Measurements from ENCODE around the gene FBF1. TPM values are rescaled to one million over a fixed set of nuclear protein-coding genes. Genes with fewer than 3 reads are reported as not detected.

The FBF1 gene
- total RNA-seq, 4 donors from 2014 or later: 17.8 to 57.5 (median 27.9) TPM

DNA sequence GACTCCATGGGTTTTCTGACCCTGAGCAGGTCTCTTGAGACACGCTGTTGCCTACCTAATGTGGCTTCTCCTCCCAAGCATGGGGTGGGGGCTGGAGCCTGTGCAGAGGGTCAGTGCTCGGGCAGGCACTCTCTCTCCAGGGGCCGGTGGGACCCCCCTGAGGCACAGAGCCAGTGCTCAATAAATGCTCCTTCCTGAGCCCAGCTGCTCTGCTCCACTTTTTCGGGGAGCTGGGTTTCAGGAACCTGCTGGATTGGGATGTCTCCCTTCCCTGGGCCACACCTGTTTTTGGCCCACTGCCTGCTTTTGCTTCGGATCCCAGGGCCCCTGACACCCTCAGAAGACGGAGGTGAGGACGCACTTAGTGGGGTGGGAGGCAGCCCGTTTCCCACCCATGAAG, 42.8 kb downstream of the FBF1 start:
- no peaks in the 10 kb centered on the region for H3K9me3 ChIP-seq
- H3K36me3 ChIP-seq: peaks cover 45% of the 10 kb centered on the region
- H3K27ac ChIP-seq: no peak overlapping the region
- peaks cover 43% of the 10 kb centered on the region for H3K4me1 ChIP-seq
- 71% methylated on average over 8 of the region's 8 CpGs for WGBS
- TF ChIP-seq POLR2A (IDR thresholded peaks at IDR 0.05): no peak
- no peak overlapping the region for H3K4me3 ChIP-seq
- no peaks in the 10 kb centered on the region for H3K27me3 ChIP-seq
- no peak for DNase-seq (ENCODE audit: low spot score in 2 of 2)

- Histone ChIP-seq H3K36me3 (peaks cover 48% of the 10 kb centered on the region), H3K27ac (peak overlapping the region; percentile 88), H3K9me3 (no peaks in the 10 kb centered on the region), H3K4me1 (peaks cover 43% of the 10 kb centered on the region), H3K4me3 (peak overlapping the region; percentile 58), H3K27me3 (no peaks in the 10 kb centered on the region)
- no peak for DNase-seq (ENCODE audit: low spot score in 2 of 2)
- TF ChIP-seq CTCF (IDR thresholded peaks at IDR 0.05): no peak
- no peak for TF ChIP-seq POLR2AphosphoS5 (IDR thresholded peaks at IDR 0.05)
- no peak for TF ChIP-seq POLR2A (IDR thresholded peaks at IDR 0.05)
- TF ChIP-seq EP300 (IDR thresholded peaks at IDR 0.05): no peak
- WGBS: 54% methylated on average over 19 of the region's 37 CpGs
These were observed 43.5 kb downstream of the FBF1 start for GRCh38 chr17:75897160-75898019.

GRCh38 chr17:75896415-75897159, 44.3 kb downstream of the FBF1 start, which contains the start of gene TRIM65:
TSS of gene TRIM65 (minus strand) at chr17:75896951. CDS start at chr17:75896937, 14 bp downstream.
- Histone ChIP-seq H3K36me3 (peaks cover 48% of the 10 kb centered on the region), H3K4me3 (peak within 1 kb of the TSS; percentile 58), H3K9me3 (no peaks in the 10 kb centered on the region), H3K27me3 (no peaks in the 10 kb centered on the region), H3K27ac (peak within 1 kb of the TSS; percentile 88), H3K4me1 (peaks cover 43% of the 10 kb centered on the region)
- peak; percentile 93 for DNase-seq (ENCODE audit: low spot score in 2 of 2)
- 0% methylated on average over 8 of the region's 102 CpGs for WGBS
- TF ChIP-seq POLR2AphosphoS5 (IDR thresholded peaks at IDR 0.05) (peak in 2 of 3 donors; percentile 13 to 73), EP300 (IDR thresholded peaks at IDR 0.05) (no peak), CTCF (IDR thresholded peaks at IDR 0.05) (peak; percentile 13 to 49), POLR2A (IDR thresholded peaks at IDR 0.05) (peak in 1 of 2 donors; percentile 17)

DNA sequence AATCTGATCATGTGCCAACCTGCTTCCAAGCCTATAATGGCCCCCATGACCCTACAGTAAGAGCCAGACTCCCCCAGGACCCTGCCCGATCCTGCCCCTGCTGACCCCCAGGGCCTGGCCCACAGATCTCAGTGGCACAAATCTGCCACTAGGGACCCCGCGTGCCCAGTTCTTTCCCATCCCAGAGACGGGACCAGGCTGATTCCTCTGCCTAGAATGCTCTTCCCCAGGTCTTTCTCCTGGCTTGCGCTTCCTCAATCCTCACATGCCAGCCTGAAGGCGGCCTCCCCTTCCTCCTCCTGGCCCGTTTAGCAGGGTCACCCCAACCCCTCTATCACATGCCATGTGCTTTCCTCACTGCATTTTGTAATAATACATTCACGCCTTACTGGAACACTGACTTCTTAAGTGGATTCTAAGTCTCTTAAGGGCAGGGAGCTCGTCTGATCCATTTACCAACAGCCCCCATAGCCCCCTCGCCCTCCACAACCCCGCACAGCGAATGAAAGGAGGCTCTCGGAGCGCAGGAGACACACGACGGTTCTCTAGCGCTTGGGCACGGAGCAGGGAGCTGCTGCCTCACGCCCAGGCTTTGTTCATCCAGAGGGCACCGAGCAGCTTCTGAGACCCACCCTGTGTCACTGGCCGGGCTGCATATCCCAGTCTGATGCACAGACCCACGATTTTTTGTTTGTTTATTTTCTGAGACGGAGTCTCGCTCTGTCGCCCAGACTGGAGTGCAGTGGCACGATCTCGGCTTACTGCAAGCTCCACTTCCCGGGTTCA, 45.3 kb downstream of the FBF1 start:
- no peak for DNase-seq (ENCODE audit: low spot score in 2 of 2)
- Histone ChIP-seq H3K4me3 (peak overlapping the region; percentile 58), H3K27ac (peak overlapping the region; percentile 88), H3K27me3 (no peaks in the 10 kb centered on the region), H3K4me1 (peaks cover 43% of the 10 kb centered on the region), H3K9me3 (no peaks in the 10 kb centered on the region), H3K36me3 (peaks cover 48% of the 10 kb centered on the region)
- WGBS: 22% methylated on average over 28 of the region's 28 CpGs
- no peak for TF ChIP-seq POLR2A (IDR thresholded peaks at IDR 0.05)
- TF ChIP-seq CTCF (IDR thresholded peaks at IDR 0.05): peak; percentile 5 to 28

GRCh38 chr17:75894049-75894733, 46.7 kb downstream of the FBF1 start:
- Histone ChIP-seq H3K9me3 (no peaks in the 10 kb centered on the region), H3K27ac (peak overlapping the region; percentile 88), H3K4me1 (peaks cover 43% of the 10 kb centered on the region), H3K4me3 (no peak overlapping the region), H3K36me3 (peaks cover 45% of the 10 kb centered on the region), H3K27me3 (no peaks in the 10 kb centered on the region)
- 70% methylated on average over 22 of the region's 22 CpGs for WGBS
- TF ChIP-seq EP300 (IDR thresholded peaks at IDR 0.05): no peak
- DNase-seq (ENCODE audit: low spot score in 2 of 2): no peak

Measured in suprapubic skin (tissue), 4 donors.